ENCODE results near the gene PCIF1. TPM values are rescaled to one million over a fixed set of nuclear protein-coding genes. Genes with fewer than 3 reads are reported as not detected.
"Not testable (repeated sequence)": the region's sequence is repeated elsewhere in the genome, so short reads cannot be mapped to it uniquely, and the experiment has no call there.

The PCIF1 gene
- total RNA-seq, 1 donor from 2014 or later = 13.0 TPM

DNA sequence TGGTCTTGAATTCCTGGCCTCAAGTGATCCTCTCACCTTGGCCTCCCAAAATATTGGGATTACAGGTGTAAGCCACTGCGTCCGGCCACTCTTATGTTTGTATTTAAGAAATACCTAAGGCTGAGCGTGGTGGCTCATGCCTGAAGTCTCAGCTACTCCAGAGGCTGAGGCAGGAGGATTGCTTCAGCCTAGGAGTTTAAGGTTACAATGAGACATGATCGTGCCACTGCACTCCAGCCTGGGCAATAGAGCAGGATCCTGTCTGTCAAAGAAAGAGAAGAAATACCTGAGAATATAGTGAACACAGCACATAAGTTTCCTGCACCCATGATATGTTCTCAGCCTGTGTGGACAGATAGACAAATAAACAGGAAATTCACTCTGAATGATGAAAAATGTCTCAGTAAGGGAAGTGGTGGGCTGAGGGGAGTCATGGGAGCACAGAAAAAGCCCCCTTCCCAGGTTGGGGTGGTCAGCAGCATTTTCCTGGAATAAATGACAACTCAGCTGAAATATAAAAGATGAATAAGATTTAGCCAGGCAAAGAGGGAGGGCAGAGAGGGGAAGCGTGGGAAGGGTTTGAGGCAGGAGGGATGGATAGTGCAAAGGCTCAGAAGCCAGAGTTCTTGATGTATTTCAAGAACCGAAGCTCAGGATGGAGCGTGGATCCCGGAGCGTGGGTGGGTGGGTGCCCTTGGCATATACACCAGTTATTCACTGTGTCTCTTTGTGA lies 60.4 kb downstream of the PCIF1 start:
- peaks cover 4% of the 10 kb centered on the region for H3K9me3 Mint-ChIP-seq (ENCODE audit: unreplicated experiment)
- H3K4me1 ChIP-seq (ENCODE audit: insufficient read depth, low read length) = peaks cover 3% of the 10 kb centered on the region
- no peak overlapping the region for H3K9ac ChIP-seq (ENCODE audit: low read length)
- no peak overlapping the region for H3K4me3 ChIP-seq (ENCODE audit: insufficient read depth, low read depth, low read length)
- no peak overlapping the region for H3K4me2 ChIP-seq (ENCODE audit: low read length)
- no peak overlapping the region for H3K27ac ChIP-seq (ENCODE audit: low read depth, low read length)
- DNase-seq (ENCODE audit: low read depth) (no peak), FAIRE-seq (no peak)
- no peak overlapping the region for H2AFZ ChIP-seq (ENCODE audit: low read depth, low read length)
- H3K9me3 ChIP-seq (ENCODE audit: insufficient read depth, low read depth, low read length) = no peaks in the 10 kb centered on the region
- H3K4me3 Mint-ChIP-seq (ENCODE audit: unreplicated experiment) = no peak overlapping the region
- H3K79me2 ChIP-seq (ENCODE audit: insufficient read depth, low read length) = no peaks in the 10 kb centered on the region
- peaks cover 10% of the 10 kb centered on the region for H3K4me1 Mint-ChIP-seq (ENCODE audit: low read depth, unreplicated experiment)
- no peaks in the 10 kb centered on the region for H3K36me3 ChIP-seq (ENCODE audit: insufficient read depth, low read length)
- H4K20me1 ChIP-seq (ENCODE audit: insufficient read depth, low read length) = no peaks in the 10 kb centered on the region
- no peak overlapping the region for H3K27ac Mint-ChIP-seq (ENCODE audit: unreplicated experiment)
- H3K27me3 ChIP-seq (ENCODE audit: insufficient read depth, low read length) = peaks cover 16% of the 10 kb centered on the region
- peaks cover 4% of the 10 kb centered on the region for H3K27me3 Mint-ChIP-seq (ENCODE audit: low read depth, unreplicated experiment)
- TF ChIP-seq EZH2 (IDR thresholded peaks at IDR 0.05; ENCODE audit: insufficient read depth, low read length) = no peak
- H3K36me3 Mint-ChIP-seq (ENCODE audit: low read depth, unreplicated experiment) = no peaks in the 10 kb centered on the region

DNA sequence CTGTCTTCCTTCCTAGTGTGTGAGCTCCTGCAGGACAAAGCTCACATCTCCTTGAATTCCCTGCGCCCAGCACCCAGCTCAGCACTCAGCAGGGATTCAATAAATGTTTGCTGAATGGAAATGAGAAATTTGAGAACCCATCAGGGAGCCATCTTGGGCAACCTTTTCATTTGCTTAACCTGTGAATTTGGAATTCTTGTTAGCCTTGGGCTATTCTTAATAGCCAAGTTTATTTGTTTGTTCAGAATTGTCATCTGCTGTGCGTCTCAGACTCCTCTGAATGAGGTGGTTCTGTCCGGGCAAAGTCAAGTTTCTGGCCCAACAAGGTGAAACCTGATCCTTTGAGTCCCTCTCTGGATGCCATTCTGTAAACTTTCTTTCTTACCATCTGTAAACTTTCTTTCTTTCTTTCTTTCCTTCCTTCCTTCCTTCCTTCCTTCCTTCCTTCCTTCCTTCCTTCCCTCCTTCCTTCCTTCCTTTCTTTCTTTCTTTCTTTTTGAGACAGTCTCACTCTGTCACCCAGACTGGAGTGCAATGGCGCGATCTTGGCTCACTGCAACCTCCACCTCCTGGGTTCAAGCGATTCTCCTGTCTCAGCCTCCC lies 61.1 kb downstream of the PCIF1 start:
- not testable (repeated sequence) for H3K9me3 ChIP-seq (ENCODE audit: insufficient read depth, low read depth, low read length); H3K79me2 ChIP-seq (ENCODE audit: insufficient read depth, low read length); H2AFZ ChIP-seq (ENCODE audit: low read depth, low read length); H3K4me1 ChIP-seq (ENCODE audit: insufficient read depth, low read length); H4K20me1 ChIP-seq (ENCODE audit: insufficient read depth, low read length); FAIRE-seq; H3K9me3 Mint-ChIP-seq (ENCODE audit: unreplicated experiment); H3K27me3 Mint-ChIP-seq (ENCODE audit: low read depth, unreplicated experiment); H3K4me2 ChIP-seq (ENCODE audit: low read length); H3K4me1 Mint-ChIP-seq (ENCODE audit: low read depth, unreplicated experiment); H3K27ac ChIP-seq (ENCODE audit: low read depth, low read length); H3K36me3 ChIP-seq (ENCODE audit: insufficient read depth, low read length); DNase-seq (ENCODE audit: low read depth); H3K4me3 ChIP-seq (ENCODE audit: insufficient read depth, low read depth, low read length); H3K9ac ChIP-seq (ENCODE audit: low read length); H3K36me3 Mint-ChIP-seq (ENCODE audit: low read depth, unreplicated experiment); H3K27ac Mint-ChIP-seq (ENCODE audit: unreplicated experiment); H3K4me3 Mint-ChIP-seq (ENCODE audit: unreplicated experiment)
- H3K27me3 ChIP-seq (ENCODE audit: insufficient read depth, low read length) = peaks cover 20% of the 10 kb centered on the region

DNA sequence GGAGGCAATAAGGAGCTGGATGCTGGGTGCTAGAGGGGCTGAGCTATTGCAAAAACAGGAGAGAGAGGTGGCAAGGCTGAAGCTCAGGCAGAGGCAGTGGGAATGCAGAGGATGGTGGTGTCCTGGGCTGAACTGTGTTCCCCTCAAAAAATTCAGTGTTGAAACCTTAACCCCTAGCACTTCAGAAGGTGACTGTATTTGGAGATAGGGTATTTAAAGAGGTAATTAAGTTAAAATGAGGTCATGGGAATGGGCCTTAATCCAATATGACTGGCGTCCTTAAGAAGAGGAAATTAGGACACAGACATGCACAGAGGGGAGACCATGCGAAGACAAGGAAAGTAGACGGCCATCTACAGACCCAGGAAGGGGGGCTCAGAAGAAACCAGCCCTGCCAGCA lies 62.7 kb downstream of the PCIF1 start:
- no peak overlapping the region for H3K4me2 ChIP-seq (ENCODE audit: low read length)
- TF ChIP-seq EZH2 (IDR thresholded peaks at IDR 0.05; ENCODE audit: insufficient read depth, low read length) = no peak
- TF ChIP-seq, protein P1, sequence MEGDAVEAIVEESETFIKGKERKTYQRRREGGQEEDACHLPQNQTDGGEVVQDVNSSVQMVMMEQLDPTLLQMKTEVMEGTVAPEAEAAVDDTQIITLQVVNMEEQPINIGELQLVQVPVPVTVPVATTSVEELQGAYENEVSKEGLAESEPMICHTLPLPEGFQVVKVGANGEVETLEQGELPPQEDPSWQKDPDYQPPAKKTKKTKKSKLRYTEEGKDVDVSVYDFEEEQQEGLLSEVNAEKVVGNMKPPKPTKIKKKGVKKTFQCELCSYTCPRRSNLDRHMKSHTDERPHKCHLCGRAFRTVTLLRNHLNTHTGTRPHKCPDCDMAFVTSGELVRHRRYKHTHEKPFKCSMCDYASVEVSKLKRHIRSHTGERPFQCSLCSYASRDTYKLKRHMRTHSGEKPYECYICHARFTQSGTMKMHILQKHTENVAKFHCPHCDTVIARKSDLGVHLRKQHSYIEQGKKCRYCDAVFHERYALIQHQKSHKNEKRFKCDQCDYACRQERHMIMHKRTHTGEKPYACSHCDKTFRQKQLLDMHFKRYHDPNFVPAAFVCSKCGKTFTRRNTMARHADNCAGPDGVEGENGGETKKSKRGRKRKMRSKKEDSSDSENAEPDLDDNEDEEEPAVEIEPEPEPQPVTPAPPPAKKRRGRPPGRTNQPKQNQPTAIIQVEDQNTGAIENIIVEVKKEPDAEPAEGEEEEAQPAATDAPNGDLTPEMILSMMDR (IDR thresholded peaks at IDR 0.05; ENCODE audit: insufficient read depth, low read depth, low read length) = no peak
- no peak overlapping the region for H3K27ac Mint-ChIP-seq (ENCODE audit: unreplicated experiment)
- H3K79me2 ChIP-seq (ENCODE audit: insufficient read depth, low read length) = no peaks in the 10 kb centered on the region
- H3K4me3 ChIP-seq (ENCODE audit: insufficient read depth, low read depth, low read length) = no peak overlapping the region
- no peak overlapping the region for H2AFZ ChIP-seq (ENCODE audit: low read depth, low read length)
- H3K4me1 ChIP-seq (ENCODE audit: insufficient read depth, low read length) = peaks cover 3% of the 10 kb centered on the region
- DNase-seq (ENCODE audit: low read depth) (no peak), FAIRE-seq (no peak)
- H3K9me3 ChIP-seq (ENCODE audit: insufficient read depth, low read depth, low read length) = no peaks in the 10 kb centered on the region
- H3K36me3 Mint-ChIP-seq (ENCODE audit: low read depth, unreplicated experiment) = no peaks in the 10 kb centered on the region
- H3K9ac ChIP-seq (ENCODE audit: low read length) = no peak overlapping the region
- H3K27ac ChIP-seq (ENCODE audit: low read depth, low read length) = no peak overlapping the region
- no peak overlapping the region for H3K4me3 Mint-ChIP-seq (ENCODE audit: unreplicated experiment)
- H3K9me3 Mint-ChIP-seq (ENCODE audit: unreplicated experiment) = peaks cover 4% of the 10 kb centered on the region
- peaks cover 20% of the 10 kb centered on the region for H3K27me3 ChIP-seq (ENCODE audit: insufficient read depth, low read length)
- no peaks in the 10 kb centered on the region for H4K20me1 ChIP-seq (ENCODE audit: insufficient read depth, low read length)
- no peaks in the 10 kb centered on the region for H3K36me3 ChIP-seq (ENCODE audit: insufficient read depth, low read length)
- peaks cover 10% of the 10 kb centered on the region for H3K4me1 Mint-ChIP-seq (ENCODE audit: low read depth, unreplicated experiment)
- peaks cover 7% of the 10 kb centered on the region for H3K27me3 Mint-ChIP-seq (ENCODE audit: low read depth, unreplicated experiment)

Other genes with a start within 250 kb of the PCIF1 start
- gene WFDC13, start 232.6 kb upstream of the PCIF1 start, total RNA-seq = not detected in 2 replicates
- gene WFDC10B, start 229.7 kb upstream of the PCIF1 start, total RNA-seq = not detected in 2 replicates
- gene SPINT4, start 212.3 kb upstream of the PCIF1 start, total RNA-seq = not detected in 2 replicates
- gene WFDC3, start 142.8 kb upstream of the PCIF1 start, total RNA-seq = 2.0 and 2.2 TPM in 2 replicates
- gene DNTTIP1, start 142.7 kb upstream of the PCIF1 start, total RNA-seq = 28.1 and 28.7 TPM in 2 replicates
- gene UBE2C, start 122.0 kb upstream of the PCIF1 start, total RNA-seq = 6.2 and 12.3 TPM in 2 replicates
- gene TNNC2, start 107.4 kb upstream of the PCIF1 start, total RNA-seq = not detected in 2 replicates
- gene SNX21, start 100.9 kb upstream of the PCIF1 start, total RNA-seq = 13.3 and 14.2 TPM in 2 replicates
- gene ACOT8, start 77.3 kb upstream of the PCIF1 start, total RNA-seq = 22.0 and 22.6 TPM in 2 replicates
- gene ZSWIM3, start 77.1 kb upstream of the PCIF1 start, total RNA-seq = 4.4 and 4.7 TPM in 2 replicates
- gene ZSWIM1, start 53.5 kb upstream of the PCIF1 start, total RNA-seq = 9.0 and 9.6 TPM in 2 replicates
- gene SPATA25, start 47.1 kb upstream of the PCIF1 start, total RNA-seq = 0.67 and 1.7 TPM in 2 replicates
- 6.7 and 6.9 TPM in 2 replicates for gene NEURL2, start 43.5 kb upstream of the PCIF1 start, total RNA-seq
- 69.0 and 87.5 TPM in 2 replicates for gene CTSA, start 43.3 kb upstream of the PCIF1 start, total RNA-seq
- 162 and 167 TPM in 2 replicates for gene PLTP, start 22.5 kb upstream of the PCIF1 start, total RNA-seq
- gene ZNF335, start 37.5 kb downstream of the PCIF1 start, total RNA-seq = 18.2 and 18.6 TPM in 2 replicates
- 12.0 and 18.7 TPM in 2 replicates for gene MMP9, start 74.2 kb downstream of the PCIF1 start, total RNA-seq
- 14.6 and 15.2 TPM in 2 replicates for gene SLC12A5, start 94.5 kb downstream of the PCIF1 start, total RNA-seq
- 19.3 and 20.7 TPM in 2 replicates for gene NCOA5, start 155.3 kb downstream of the PCIF1 start, total RNA-seq
- gene CD40, start 183.6 kb downstream of the PCIF1 start, total RNA-seq = 2.3 and 4.1 TPM in 2 replicates

Measured in astrocyte (in vitro differentiated cells and primary cell).